Endodermal cell (in vitro differentiated cells): ENCODE data around the gene CTTNBP2NL. TPM values are rescaled to one million over a fixed set of nuclear protein-coding genes. Genes with fewer than 3 reads are reported as not detected.

Experiments used
- DNase-seq: peaks from one replicate; pipeline ENCODE4 v3.0.0-alpha.2; 2017
- H3K27ac ChIP-seq: 2 replicates; pipeline ENCODE4 v1.5.1; 2013; ENCODE audit warnings: mild to moderate bottlenecking, low read depth, low read length, moderate library complexity
- H3K27me3 ChIP-seq: 2 replicates; pipeline ENCODE4 v1.6.1; 2013; ENCODE audit warnings: mild to moderate bottlenecking, low read length, moderate library complexity; ENCODE audit not compliant: insufficient read depth, control insufficient read depth, poor library complexity, severe bottlenecking
- H3K36me3 ChIP-seq: 2 replicates; pipeline ENCODE4 v1.7.0; 2013; ENCODE audit warnings: mild to moderate bottlenecking, low read length, moderate library complexity; ENCODE audit not compliant: control insufficient read depth, insufficient read depth
- H3K4me1 ChIP-seq: one replicate; pipeline ENCODE4 v1.7.0; 2013; ENCODE audit warnings: low read length; ENCODE audit not compliant: control insufficient read depth, insufficient read depth
- H3K4me3 ChIP-seq: 2 replicates; pipeline ENCODE4 v1.5.1; 2013; ENCODE audit warnings: mild to moderate bottlenecking, low read length, moderate library complexity
- H3K9ac ChIP-seq: 2 replicates; pipeline ENCODE4 v1.6.1; 2013; ENCODE audit warnings: mild to moderate bottlenecking, low read length, moderate library complexity; ENCODE audit not compliant: poor library complexity, severe bottlenecking; ENCODE audit errors: extremely low read depth
- H3K9me3 ChIP-seq: 2 replicates; pipeline ENCODE4 v1.6.1; 2013; ENCODE audit warnings: mild to moderate bottlenecking, low read length, moderate library complexity; ENCODE audit not compliant: control insufficient read depth
- H3K27ac Mint-ChIP-seq: 2 replicates; pipeline ENCODE4 v1.8.0; 2020; ENCODE audit warnings: mixed read lengths
- H3K27me3 Mint-ChIP-seq: 2 replicates; pipeline ENCODE4 v1.8.0; 2021; ENCODE audit warnings: mild to moderate bottlenecking, mixed read lengths; ENCODE audit not compliant: insufficient read depth
- H3K36me3 Mint-ChIP-seq: 2 replicates; pipeline ENCODE4 v1.8.0; 2020; ENCODE audit warnings: low read depth, mixed read lengths
- H3K4me1 Mint-ChIP-seq: 2 replicates; pipeline ENCODE4 v1.8.0; 2020; ENCODE audit warnings: mixed read lengths
- H3K4me3 Mint-ChIP-seq: 2 replicates; pipeline ENCODE4 v1.8.0; 2020; ENCODE audit warnings: mild to moderate bottlenecking, moderate library complexity, mixed read lengths
- H3K9me3 Mint-ChIP-seq: 2 replicates; pipeline ENCODE4 v1.8.0; 2020; ENCODE audit warnings: mild to moderate bottlenecking, mixed read lengths
- WGBS, 2 experiments: methylation state at CpG; one replicate each; pipeline versions ENCODE4 v1.1.5 to v1.1.7; 2013; ENCODE audit warnings: missing lambda C conversion rate in 2 of 2, mixed read lengths in 1 of 2; ENCODE audit not compliant: insufficient coverage in 1 of 2, insufficient read length in 1 of 2; 5-methylcytosine and 5-hydroxymethylcytosine counted together
- total RNA-seq, 2 donors: library from RNA; stranded (reverse); fragmentation: NEBNext Ultra II Directional in 1 of 2; extraction: Animal tissue kit (Norgen Biotek cat#: 25700) in 1 of 2; gene quantifications; 2 replicates in 1 of 2; 3 replicates in 1 of 2; pipeline ENCODE4 v1.2.1, GENCODE V29; 2021
- TF ChIP-seq, protein P1 (sequence below): fragments of 200-600 bp; sonication (generic); conservative IDR thresholded peaks from 2 replicates; pipeline ENCODE4 v1.5.0; 2021; ENCODE audit warnings: antibody characterized with exemption, mild to moderate bottlenecking

The CTTNBP2NL gene
- total RNA-seq, 2 donors from 2014 or later: 36.0 to 41.5 TPM

DNA sequence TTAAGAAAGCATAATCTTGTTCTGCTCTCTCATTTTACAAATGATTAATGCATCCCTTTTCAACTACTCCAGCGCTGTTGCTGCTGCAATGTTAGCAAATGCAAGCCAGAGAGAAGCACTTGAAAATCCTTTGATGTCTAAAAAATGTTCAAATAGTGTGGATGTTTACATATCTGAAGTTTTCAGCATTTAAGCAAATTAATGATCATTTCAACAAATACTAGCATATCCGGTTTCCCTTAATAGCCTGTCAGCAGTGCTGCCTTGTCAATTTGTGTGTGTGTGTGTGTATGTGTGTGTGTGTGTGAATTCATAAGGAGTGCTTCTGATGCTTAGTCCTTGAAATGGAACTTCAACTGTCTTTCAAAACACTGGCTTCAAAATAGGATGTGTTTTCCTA, 64.6 kb downstream of the CTTNBP2NL start:
- no peak for DNase-seq
- H3K27ac Mint-ChIP-seq: peak overlapping the region; percentile 26
- TF ChIP-seq, protein P1, sequence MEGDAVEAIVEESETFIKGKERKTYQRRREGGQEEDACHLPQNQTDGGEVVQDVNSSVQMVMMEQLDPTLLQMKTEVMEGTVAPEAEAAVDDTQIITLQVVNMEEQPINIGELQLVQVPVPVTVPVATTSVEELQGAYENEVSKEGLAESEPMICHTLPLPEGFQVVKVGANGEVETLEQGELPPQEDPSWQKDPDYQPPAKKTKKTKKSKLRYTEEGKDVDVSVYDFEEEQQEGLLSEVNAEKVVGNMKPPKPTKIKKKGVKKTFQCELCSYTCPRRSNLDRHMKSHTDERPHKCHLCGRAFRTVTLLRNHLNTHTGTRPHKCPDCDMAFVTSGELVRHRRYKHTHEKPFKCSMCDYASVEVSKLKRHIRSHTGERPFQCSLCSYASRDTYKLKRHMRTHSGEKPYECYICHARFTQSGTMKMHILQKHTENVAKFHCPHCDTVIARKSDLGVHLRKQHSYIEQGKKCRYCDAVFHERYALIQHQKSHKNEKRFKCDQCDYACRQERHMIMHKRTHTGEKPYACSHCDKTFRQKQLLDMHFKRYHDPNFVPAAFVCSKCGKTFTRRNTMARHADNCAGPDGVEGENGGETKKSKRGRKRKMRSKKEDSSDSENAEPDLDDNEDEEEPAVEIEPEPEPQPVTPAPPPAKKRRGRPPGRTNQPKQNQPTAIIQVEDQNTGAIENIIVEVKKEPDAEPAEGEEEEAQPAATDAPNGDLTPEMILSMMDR: no peak
- Histone ChIP-seq H3K4me3 (no peak overlapping the region), H3K27me3 (no peaks in the 10 kb centered on the region), H3K36me3 (peaks cover 41% of the 10 kb centered on the region), H3K9ac (no peak overlapping the region), H3K4me1 (no peaks in the 10 kb centered on the region), H3K27ac (no peak overlapping the region), H3K9me3 (no peaks in the 10 kb centered on the region)
- 97% methylated on average over 2 of the region's 2 CpGs; no CpG with 5 or more reads in 1 of the 2 experiments for WGBS, 2 experiments
- no peak overlapping the region for H3K4me3 Mint-ChIP-seq
- peaks cover 34% of the 10 kb centered on the region for H3K4me1 Mint-ChIP-seq
- peaks cover 17% of the 10 kb centered on the region for H3K27me3 Mint-ChIP-seq
- no peaks in the 10 kb centered on the region for H3K9me3 Mint-ChIP-seq
- H3K36me3 Mint-ChIP-seq: peaks cover 31% of the 10 kb centered on the region

DNA sequence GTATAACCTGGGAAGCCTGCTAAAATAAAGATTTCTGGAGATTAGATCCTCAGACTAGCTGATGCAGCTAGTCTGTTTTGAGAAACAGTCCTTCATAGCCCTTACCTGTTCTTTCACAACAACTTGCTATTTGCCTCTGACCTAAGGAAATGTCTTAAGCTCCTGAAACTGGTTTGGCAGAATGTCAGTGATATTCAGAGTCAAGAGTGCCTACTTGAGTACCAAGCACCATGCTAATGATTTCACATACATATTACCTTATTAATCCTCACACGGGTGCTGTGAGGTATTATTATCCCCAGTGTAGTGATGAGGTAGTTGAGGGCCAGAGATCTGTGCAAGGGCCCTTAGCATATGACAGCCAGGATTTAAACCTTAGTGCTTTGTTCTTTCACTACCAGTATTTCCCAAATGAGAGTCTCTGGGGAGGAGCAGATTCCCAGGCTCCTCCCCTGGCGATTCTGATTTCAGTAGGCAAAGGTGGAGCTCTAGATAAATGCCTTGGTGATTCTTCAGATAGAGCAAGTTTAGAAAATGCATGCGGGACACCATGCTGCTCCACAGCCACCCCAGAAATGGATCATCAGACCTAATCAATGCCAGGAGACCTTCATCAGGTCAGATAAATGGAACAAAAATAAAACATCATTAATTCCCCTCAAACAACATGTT, 65.3 kb downstream of the CTTNBP2NL start:
- Histone ChIP-seq H3K4me1 (no peaks in the 10 kb centered on the region), H3K36me3 (peaks cover 35% of the 10 kb centered on the region), H3K27ac (no peak overlapping the region), H3K27me3 (peaks cover under 1% of the 10 kb centered on the region), H3K9ac (no peak overlapping the region), H3K4me3 (no peak overlapping the region), H3K9me3 (no peaks in the 10 kb centered on the region)
- Mint-ChIP-seq H3K27me3 (peaks cover 24% of the 10 kb centered on the region), H3K4me1 (peaks cover 41% of the 10 kb centered on the region), H3K9me3 (no peaks in the 10 kb centered on the region), H3K36me3 (peaks cover 24% of the 10 kb centered on the region), H3K27ac (peak overlapping the region; percentile 26), H3K4me3 (peak overlapping the region; percentile 37)
- peak; percentile 62 for DNase-seq
- TF ChIP-seq, protein P1: no peak
- 83 to 88% methylated on average over 2 to 3 of the region's 3 CpGs for WGBS, 2 experiments

DNA sequence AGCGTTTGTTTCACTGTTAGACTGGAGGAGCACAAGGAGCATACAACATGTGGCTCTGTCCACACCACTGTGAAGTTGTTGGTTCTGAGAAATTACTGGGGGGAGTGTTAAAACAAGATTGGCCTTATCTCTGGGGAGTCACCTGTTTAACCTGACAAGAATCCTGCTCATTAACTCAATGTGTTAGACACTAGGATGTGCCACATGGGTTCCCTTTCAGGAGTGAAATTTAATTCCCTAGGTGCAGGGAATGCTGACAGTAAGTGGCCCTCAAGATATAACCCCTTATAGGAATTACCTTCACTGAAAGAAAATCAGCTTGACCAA, 66.9 kb downstream of the CTTNBP2NL start:
- H3K36me3 ChIP-seq: peaks cover 23% of the 10 kb centered on the region
- H3K4me1 ChIP-seq: no peaks in the 10 kb centered on the region
- H3K27me3 Mint-ChIP-seq: peaks cover 37% of the 10 kb centered on the region
- H3K36me3 Mint-ChIP-seq: peaks cover 10% of the 10 kb centered on the region
- WGBS, 2 experiments: 80 to 84% methylated on average over 1 of the region's 1 CpG
- no peak overlapping the region for H3K4me3 ChIP-seq
- no peaks in the 10 kb centered on the region for H3K9me3 ChIP-seq
- no peaks in the 10 kb centered on the region for H3K9me3 Mint-ChIP-seq
- H3K4me1 Mint-ChIP-seq: peaks cover 41% of the 10 kb centered on the region
- H3K9ac ChIP-seq: no peak overlapping the region
- H3K4me3 Mint-ChIP-seq: no peak overlapping the region
- H3K27ac Mint-ChIP-seq: no peak overlapping the region
- peaks cover 10% of the 10 kb centered on the region for H3K27me3 ChIP-seq
- no peak overlapping the region for H3K27ac ChIP-seq
- DNase-seq: no peak
- TF ChIP-seq, protein P1: no peak
